ENCODE data around the gene NSD2. TPM values are rescaled to one million over a fixed set of nuclear protein-coding genes. Genes with fewer than 3 reads are reported as not detected.

The NSD2 gene
- polyA plus RNA-seq, 1 donor (not counting 4 experiments of a cell fraction or from before 2014, with no cell fraction given), result 22.6 TPM

- H3K4me1 ChIP-seq (ENCODE audit: control insufficient read depth, extremely low read depth, insufficient read depth, low read length), result peaks cover 17% of the 10 kb centered on the region
- peaks cover 0 to 4% of the 10 kb centered on the region in 2 experiments for H3K36me3 ChIP-seq (ENCODE audit: control insufficient read depth in 2 of 2, extremely low read depth in 1 of 2, insufficient read depth in 2 of 2, low read length in 2 of 2)
- DNase-seq (ENCODE audit: low read depth, low spot score) (peak; percentile 56), FAIRE-seq (no peak)
- H3K27ac ChIP-seq (ENCODE audit: control insufficient read depth, insufficient read depth, low read length), result peak within 1 kb of the TSS; percentile 96
- H3K79me2 ChIP-seq (ENCODE audit: control insufficient read depth, insufficient read depth, low read length), result peaks cover 42% of the 10 kb centered on the region
- no peak for TF ChIP-seq EZH2 (IDR thresholded peaks at IDR 0.05; ENCODE audit: low read length)
- peak in 1 of 3 experiments; percentile 20 for TF ChIP-seq CTCF (optimal IDR thresholded peaks at IDR 0.05 in 1 of 3, IDR thresholded peaks at IDR 0.05 in 1 of 3, conservative IDR thresholded peaks at IDR 0.05 in 1 of 3; ENCODE audit: extremely low read depth in 1 of 3, insufficient read depth in 2 of 3, low read length in 3 of 3)
- dilution Hi-C loops (cut with MboI; ENCODE audit: extremely low pct_ligation_motif_present, low sequenced_read_pairs), result no loop called here
- no peaks in the 10 kb centered on the region for H3K9me3 ChIP-seq (ENCODE audit: control insufficient read depth, low read depth, low read length)
- no peaks in the 10 kb centered on the region for H4K20me1 ChIP-seq (ENCODE audit: control insufficient read depth, extremely low read depth, insufficient read depth, low read length)
- peak within 1 kb of the TSS; percentile 83 to 100 (median 85) for H3K4me3 ChIP-seq (ENCODE audit: control insufficient read depth in 2 of 3, extremely low read depth in 1 of 3, insufficient read depth in 2 of 3, low read depth in 1 of 3, low read length in 3 of 3)
- H3K27me3 ChIP-seq (ENCODE audit: control insufficient read depth, extremely low read depth, insufficient read depth, low read length), result no peaks in the 10 kb centered on the region
- H3K4me2 ChIP-seq (ENCODE audit: control insufficient read depth, extremely low read depth, insufficient read depth, low read depth, low read length), result peak within 1 kb of the TSS; percentile 91
- peak within 1 kb of the TSS; percentile 95 for H3K9ac ChIP-seq (ENCODE audit: control insufficient read depth, extremely low read depth, insufficient read depth, low read length)
- no peaks in the 10 kb centered on the region for H3K9me1 ChIP-seq (ENCODE audit: control insufficient read depth, extremely low read depth, insufficient read depth, low read length)
- H2AFZ ChIP-seq (ENCODE audit: control insufficient read depth, low read length), result peak within 1 kb of the TSS; percentile 100
These were observed 137.9 kb downstream of the NSD2 start, which contains the start of gene NELFA for GRCh38 chr4:2008921-2009650. Gene NELFA, minus strand, starts transcription at chr4:2008974. Its CDS starts 15 bp downstream, at chr4:2008959.

- H3K4me3 ChIP-seq (ENCODE audit: control insufficient read depth in 2 of 3, extremely low read depth in 1 of 3, insufficient read depth in 2 of 3, low read depth in 1 of 3, low read length in 3 of 3), result peak overlapping the region; percentile 83 to 100 (median 85)
- FAIRE-seq, result no peak
- H4K20me1 ChIP-seq (ENCODE audit: control insufficient read depth, extremely low read depth, insufficient read depth, low read length), result no peaks in the 10 kb centered on the region
- no peaks in the 10 kb centered on the region for H3K27me3 ChIP-seq (ENCODE audit: control insufficient read depth, extremely low read depth, insufficient read depth, low read length)
- H3K27ac ChIP-seq (ENCODE audit: control insufficient read depth, insufficient read depth, low read length), result peak overlapping the region; percentile 8
- peak overlapping the region; percentile 95 for H3K9ac ChIP-seq (ENCODE audit: control insufficient read depth, extremely low read depth, insufficient read depth, low read length)
- DNase-seq (ENCODE audit: low read depth, low spot score), result no peak
- TF ChIP-seq CTCF (optimal IDR thresholded peaks at IDR 0.05 in 1 of 3, IDR thresholded peaks at IDR 0.05 in 1 of 3, conservative IDR thresholded peaks at IDR 0.05 in 1 of 3; ENCODE audit: extremely low read depth in 1 of 3, insufficient read depth in 2 of 3, low read length in 3 of 3) (peak in 2 of 3 experiments; percentile 27 to 37), EZH2 (IDR thresholded peaks at IDR 0.05; ENCODE audit: low read length) (no peak)
- dilution Hi-C loops (cut with MboI; ENCODE audit: extremely low pct_ligation_motif_present, low sequenced_read_pairs), result loop anchor here (10.0 kb wide), 1 partner anchor 55 kb away; no protein-coding TSS in a partner anchor
- H3K9me1 ChIP-seq (ENCODE audit: control insufficient read depth, extremely low read depth, insufficient read depth, low read length), result no peaks in the 10 kb centered on the region
- H3K9me3 ChIP-seq (ENCODE audit: control insufficient read depth, low read depth, low read length), result no peaks in the 10 kb centered on the region
- peaks cover 17% of the 10 kb centered on the region for H3K4me1 ChIP-seq (ENCODE audit: control insufficient read depth, extremely low read depth, insufficient read depth, low read length)
- H2AFZ ChIP-seq (ENCODE audit: control insufficient read depth, low read length), result peak overlapping the region; percentile 100
- H3K79me2 ChIP-seq (ENCODE audit: control insufficient read depth, insufficient read depth, low read length), result peaks cover 36% of the 10 kb centered on the region
- H3K4me2 ChIP-seq (ENCODE audit: control insufficient read depth, extremely low read depth, insufficient read depth, low read depth, low read length), result peak overlapping the region; percentile 91
- H3K36me3 ChIP-seq (ENCODE audit: control insufficient read depth in 2 of 2, extremely low read depth in 1 of 2, insufficient read depth in 2 of 2, low read length in 2 of 2), result peaks cover 0 to 4% of the 10 kb centered on the region in 2 experiments
These were observed 138.5 kb downstream of the NSD2 start for GRCh38 chr4:2009651-2010233.
